HEK293 (cell line): ENCODE measurements around the gene CMTM4.

ENCODE experiments used
- CTCF ChIA-PET: fragments of 350-600 bp; formaldehyde crosslinking; extraction: SDS; loops from one replicate; lab custom pipeline; 2021; ENCODE audit warnings: antibody characterized with exemption; lab: Yijun Ruan, JAX
- POLR2A ChIA-PET: fragments of 300-600 bp; formaldehyde crosslinking; extraction: SDS; loops from one replicate; lab custom pipeline; 2020; ENCODE audit warnings: antibody characterized with exemption, inconsistent platforms; lab: Yijun Ruan, JAX
- H3K27ac ChIP-seq: fragments of 200-500 bp; sonication (Bioruptor generic); 2 replicates; pipeline ENCODE4 v1.5.1; 2014; ENCODE audit warnings: low read depth, low read length, control low read depth, inconsistent platforms; ENCODE audit errors: extremely low read depth
- H3K36me3 ChIP-seq, 2 experiments: fragments of 200-500 bp in 1 of 2; sonication (Bioruptor generic) in 1 of 2; 1 replicate in 1 of 2; 2 replicates in 1 of 2; pipeline ENCODE4 v1.5.1; 2014 to 2017; ENCODE audit warnings: inconsistent platforms in 2 of 2, low read length in 2 of 2; ENCODE audit not compliant: control insufficient read depth in 2 of 2, insufficient read depth in 1 of 2
- H3K4me1 ChIP-seq: fragments of 200-500 bp; sonication (Bioruptor generic); 2 replicates; pipeline ENCODE4 v1.5.1; 2014; ENCODE audit warnings: mild to moderate bottlenecking, low read length, inconsistent platforms; ENCODE audit not compliant: control insufficient read depth, insufficient read depth
- H3K4me3 ChIP-seq: 2 replicates; pipeline ENCODE4 v1.5.1; 2011; ENCODE audit warnings: low read depth, mild to moderate bottlenecking, control low read depth, low read length, moderate library complexity
- H3K9me3 ChIP-seq: fragments of 200-500 bp; sonication (Bioruptor generic); 2 replicates; pipeline ENCODE4 v1.5.1; 2014; ENCODE audit warnings: low read depth, low read length, inconsistent platforms; ENCODE audit not compliant: control insufficient read depth, insufficient read depth
- ATF2 ChIP-seq: fragments of 450-650 bp; formaldehyde crosslinking; IDR thresholded peaks from 2 replicates; pipeline ENCODE4 v1.5.1; 2016; ENCODE audit warnings: missing biosample characterization, missing genetic modification characterization, low read depth
- BCL6B ChIP-seq: fragments of 450-650 bp; formaldehyde crosslinking; IDR thresholded peaks from 2 replicates; pipeline ENCODE4 v1.5.1; 2017; ENCODE audit warnings: missing biosample characterization, missing genetic modification characterization
- EGR2 ChIP-seq: fragments of 450-650 bp; formaldehyde crosslinking; IDR thresholded peaks from 2 replicates; pipeline ENCODE4 v1.5.1; 2016; ENCODE audit warnings: low read depth, missing biosample characterization, missing genetic modification characterization
- FEZF1 ChIP-seq: fragments of 450-650 bp; formaldehyde crosslinking; IDR thresholded peaks from 2 replicates; pipeline ENCODE4 v1.5.1; 2016; ENCODE audit warnings: missing biosample characterization, missing genetic modification characterization
- HOXA7 ChIP-seq: sonication (generic); formaldehyde crosslinking; IDR thresholded peaks from 2 replicates; pipeline ENCODE4 v1.8.1; 2022; ENCODE audit warnings: missing genetic modification reagents, borderline replicate concordance
- IKZF3 ChIP-seq: fragments of 450-650 bp; IDR thresholded peaks from 2 replicates; pipeline ENCODE4 v1.5.0; 2018; ENCODE audit warnings: missing biosample characterization, mild to moderate bottlenecking, missing genetic modification characterization, moderate library complexity
- KLF8 ChIP-seq: fragments of 450-650 bp; formaldehyde crosslinking; IDR thresholded peaks from 2 replicates; pipeline ENCODE4 v1.5.1; 2016; ENCODE audit warnings: missing biosample characterization, missing genetic modification characterization
- KLF9 ChIP-seq: fragments of 450-650 bp; formaldehyde crosslinking; IDR thresholded peaks from 2 replicates; pipeline ENCODE4 v1.5.1; 2016; ENCODE audit warnings: missing biosample characterization, missing genetic modification characterization, low read depth
- MZF1 ChIP-seq: fragments of 450-650 bp; formaldehyde crosslinking; IDR thresholded peaks from 2 replicates; pipeline ENCODE4 v1.5.1; 2017; ENCODE audit warnings: missing biosample characterization, missing genetic modification characterization, borderline replicate concordance
- OSR2 ChIP-seq: fragments of 450-650 bp; formaldehyde crosslinking; IDR thresholded peaks from 2 replicates; pipeline ENCODE4 v1.5.1; 2016; ENCODE audit warnings: missing biosample characterization, missing genetic modification characterization
- OVOL3 ChIP-seq: fragments of 450-650 bp; formaldehyde crosslinking; IDR thresholded peaks from 2 replicates; pipeline ENCODE4 v1.5.1; 2016; ENCODE audit warnings: missing biosample characterization, missing genetic modification characterization
- PRDM1 ChIP-seq: fragments of 450-650 bp; formaldehyde crosslinking; IDR thresholded peaks from 2 replicates; pipeline ENCODE4; 2016; ENCODE audit warnings: missing biosample characterization, missing genetic modification characterization
- SP3 ChIP-seq: fragments of 450-650 bp; formaldehyde crosslinking; IDR thresholded peaks from 2 replicates; pipeline ENCODE4 v1.5.1; 2016; ENCODE audit warnings: missing biosample characterization, missing genetic modification characterization
- YY2 ChIP-seq: fragments of 450-650 bp; formaldehyde crosslinking; IDR thresholded peaks from 2 replicates; pipeline ENCODE4 v1.5.1; 2016; ENCODE audit warnings: missing biosample characterization, missing genetic modification characterization
- ZBTB10 ChIP-seq: fragments of 450-650 bp; formaldehyde crosslinking; IDR thresholded peaks from 2 replicates; pipeline ENCODE4 v1.5.1; 2016; ENCODE audit warnings: missing biosample characterization, missing genetic modification characterization
- ZBTB17 ChIP-seq: fragments of 450-650 bp; formaldehyde crosslinking; IDR thresholded peaks from 2 replicates; pipeline ENCODE4 v1.5.1; 2016; ENCODE audit warnings: missing biosample characterization, missing genetic modification characterization
- ZBTB20 ChIP-seq: fragments of 450-650 bp; formaldehyde crosslinking; IDR thresholded peaks from 2 replicates; pipeline ENCODE4 v1.5.1; 2016; ENCODE audit warnings: missing biosample characterization, missing genetic modification characterization
- ZBTB21 ChIP-seq: fragments of 450-650 bp; formaldehyde crosslinking; IDR thresholded peaks from 2 replicates; pipeline ENCODE4 v1.5.1; 2017; ENCODE audit warnings: missing biosample characterization, missing genetic modification characterization
- ZFP69B ChIP-seq: fragments of 450-650 bp; formaldehyde crosslinking; IDR thresholded peaks from 2 replicates; pipeline ENCODE4 v1.5.1; 2016; ENCODE audit warnings: missing biosample characterization, missing genetic modification characterization
- ZIC2 ChIP-seq: fragments of 450-650 bp; formaldehyde crosslinking; IDR thresholded peaks from 2 replicates; pipeline ENCODE4 v1.5.1; 2016; ENCODE audit warnings: missing biosample characterization, missing genetic modification characterization
- ZNF132 ChIP-seq: fragments of 450-650 bp; formaldehyde crosslinking; IDR thresholded peaks from 2 replicates; pipeline ENCODE4 v1.5.1; 2017; ENCODE audit warnings: missing biosample characterization, missing genetic modification characterization, borderline replicate concordance
- ZNF19 ChIP-seq: fragments of 450-650 bp; formaldehyde crosslinking; IDR thresholded peaks from 2 replicates; pipeline ENCODE4; 2016; ENCODE audit warnings: missing biosample characterization, missing genetic modification characterization, low read depth
- ZNF211 ChIP-seq: fragments of 450-650 bp; formaldehyde crosslinking; IDR thresholded peaks from 2 replicates; pipeline ENCODE4 v1.5.1; 2016; ENCODE audit warnings: low read depth, missing biosample characterization, missing genetic modification characterization
- ZNF24 ChIP-seq: fragments of 450-650 bp; formaldehyde crosslinking; IDR thresholded peaks from 2 replicates; pipeline ENCODE4 v1.5.1; 2016; ENCODE audit warnings: missing biosample characterization, missing genetic modification characterization
- ZNF335 ChIP-seq: fragments of 450-650 bp; formaldehyde crosslinking; conservative IDR thresholded peaks from 2 replicates; pipeline ENCODE4 v1.5.1; 2016; ENCODE audit warnings: missing biosample characterization, missing genetic modification characterization
- ZNF341 ChIP-seq: fragments of 450-650 bp; formaldehyde crosslinking; IDR thresholded peaks from 2 replicates; pipeline ENCODE4; 2016; ENCODE audit warnings: low read depth, missing biosample characterization, missing genetic modification characterization
- ZNF366 ChIP-seq: fragments of 450-650 bp; formaldehyde crosslinking; conservative IDR thresholded peaks from 2 replicates; pipeline ENCODE4 v1.5.1; 2016; ENCODE audit warnings: missing biosample characterization, missing genetic modification characterization
- ZNF449 ChIP-seq: fragments of 450-650 bp; formaldehyde crosslinking; IDR thresholded peaks from 2 replicates; pipeline ENCODE4 v1.5.1; 2017; ENCODE audit warnings: missing biosample characterization, mild to moderate bottlenecking, missing genetic modification characterization, moderate library complexity
- ZNF48 ChIP-seq: fragments of 450-650 bp; formaldehyde crosslinking; IDR thresholded peaks from 2 replicates; pipeline ENCODE4 v1.5.1; 2016; ENCODE audit warnings: missing biosample characterization, missing genetic modification characterization
- ZNF549 ChIP-seq: fragments of 450-650 bp; IDR thresholded peaks from 2 replicates; pipeline ENCODE4 v1.5.1; 2018; ENCODE audit warnings: missing biosample characterization, missing genetic modification characterization, mild to moderate bottlenecking, inconsistent platforms, moderate library complexity
- ZNF629 ChIP-seq: fragments of 450-650 bp; formaldehyde crosslinking; IDR thresholded peaks from 2 replicates; pipeline ENCODE4 v1.5.1; 2017; ENCODE audit warnings: missing biosample characterization, missing genetic modification characterization
- ZNF660 ChIP-seq: fragments of 450-650 bp; IDR thresholded peaks from 2 replicates; pipeline ENCODE4 v1.5.1; 2018; ENCODE audit warnings: missing biosample characterization, mild to moderate bottlenecking, missing genetic modification characterization
- ZNF701 ChIP-seq: fragments of 450-650 bp; formaldehyde crosslinking; IDR thresholded peaks from 2 replicates; pipeline ENCODE4 v1.5.1; 2016; ENCODE audit warnings: missing biosample characterization, missing genetic modification characterization

CMTM4 gene

GRCh38 chr16:66741169-66741900 lies 44.8 kb upstream of the CMTM4 start:
- CTCF ChIA-PET: interaction anchor here (0.5 to 7.1 kb wide), 25 partner anchors 9 to 383 kb away, joined by 3 to 88 read pairs (median 4); partner anchors contain the start of genes DYNC1LI2 and NAE1
- Histone ChIP-seq H3K4me3 (no peak overlapping the region), H3K36me3 (peaks cover 62 to 92% of the 10 kb centered on the region in 2 experiments), H3K9me3 (no peaks in the 10 kb centered on the region), H3K27ac (peak overlapping the region; percentile 38), H3K4me1 (peaks cover 14% of the 10 kb centered on the region)
- POLR2A ChIA-PET: interaction anchor here (0.6 to 1.3 kb wide), 6 partner anchors 9 to 192 kb away, joined by 3 to 9 read pairs (median 4); partner anchors contain the start of gene DYNC1LI2
- peak; percentile 87; the same call in 1 of the 2 replicates for TF ChIP-seq ZNF24 (tag by site-specific recombination)
- peak; percentile 20; the same call in 1 of the 2 replicates for TF ChIP-seq SP3 (tag by site-specific recombination)
- peak; percentile 23; the same call in 1 of the 2 replicates for TF ChIP-seq FEZF1
- TF ChIP-seq ZNF341 (tag by site-specific recombination): no peak
- TF ChIP-seq PRDM1 (tag by site-specific recombination): peak; percentile 75
- peak; percentile 33; the same call in 1 of the 2 replicates for TF ChIP-seq ZBTB17 (tag by site-specific recombination)
- peak; percentile 94 for TF ChIP-seq OSR2 (tag by site-specific recombination)
- TF ChIP-seq ZNF701: no peak
- TF ChIP-seq ZNF211 (tag by site-specific recombination): no peak
- TF ChIP-seq ZNF19 (tag by site-specific recombination): no peak
- TF ChIP-seq ATF2 (tag by site-specific recombination): peak; percentile 96
- TF ChIP-seq ZBTB20 (tag by site-specific recombination): 0 out of 2 replicates have a peak, but pooled peaks have one; percentile 22
- 0 out of 2 replicates have a peak, but pooled peaks have one; percentile 24 for TF ChIP-seq ZNF449 (tag by site-specific recombination)
- TF ChIP-seq HOXA7: no peak
- peak; percentile 42; the same call in 1 of the 2 replicates for TF ChIP-seq ZBTB21 (tag by site-specific recombination)
- TF ChIP-seq OVOL3 (tag by site-specific recombination): no peak
- TF ChIP-seq ZNF629 (tag by site-specific recombination): peak; percentile 71
- peak; percentile 81 for TF ChIP-seq ZNF335 (tag by site-specific recombination)
- TF ChIP-seq ZIC2 (tag by site-specific recombination): 0 out of 2 replicates have a peak, but pooled peaks have one; percentile 10
- TF ChIP-seq YY2 (tag by site-specific recombination): no peak
- TF ChIP-seq ZNF549 (tag by site-specific recombination): no peak
- peak; percentile 66 for TF ChIP-seq ZNF366 (tag by site-specific recombination)
- peak; percentile 75 for TF ChIP-seq ZNF660 (tag by site-specific recombination)
- 0 out of 2 replicates have a peak, but pooled peaks have one; percentile 27 for TF ChIP-seq KLF8 (tag by site-specific recombination)
- TF ChIP-seq ZNF132 (tag by site-specific recombination): no peak
- peak; percentile 80 for TF ChIP-seq IKZF3 (tag by site-specific recombination)
- no peak for TF ChIP-seq ZBTB10 (tag by site-specific recombination)
- TF ChIP-seq ZNF48 (tag by site-specific recombination): no peak
- peak; percentile 75 for TF ChIP-seq KLF9 (tag by site-specific recombination)
- no peak for TF ChIP-seq BCL6B (tag by site-specific recombination)
- TF ChIP-seq ZFP69B (tag by site-specific recombination): no peak
- TF ChIP-seq MZF1 (tag by site-specific recombination): no peak
- TF ChIP-seq EGR2 (tag by site-specific recombination): no peak
